Ishikawa (cell line): Measurements from ENCODE around the gene MTPN.

Experiments
- CEBPB ChIP-seq: IDR thresholded peaks from 2 replicates; pipeline ENCODE4 v1.6.1; 2012
- CREB1 ChIP-seq: IDR thresholded peaks from 2 replicates; pipeline ENCODE4 v1.6.1; 2012; ENCODE audit warnings: low read depth
- EGR1 ChIP-seq: IDR thresholded peaks from 2 replicates; pipeline ENCODE4 v1.6.1; 2012
- EP300 ChIP-seq: IDR thresholded peaks from 2 replicates; pipeline ENCODE4 v1.6.1; 2012; ENCODE audit warnings: borderline replicate concordance
- FOXM1 ChIP-seq: IDR thresholded peaks from 2 replicates; pipeline ENCODE4 v1.6.1; 2012; ENCODE audit warnings: low read depth, borderline replicate concordance
- MAX ChIP-seq: IDR thresholded peaks from 2 replicates; pipeline ENCODE4 v1.6.1; 2012
- NFIC ChIP-seq: IDR thresholded peaks from 2 replicates; pipeline ENCODE4 v1.6.1; 2012
- RAD21 ChIP-seq: IDR thresholded peaks from 2 replicates; pipeline ENCODE4 v1.6.1; 2012; ENCODE audit warnings: low read depth
- TAF1 ChIP-seq: IDR thresholded peaks from 2 replicates; pipeline ENCODE4 v1.6.1; 2012; ENCODE audit warnings: low read depth, mild to moderate bottlenecking
- TCF12 ChIP-seq: IDR thresholded peaks from 2 replicates; pipeline ENCODE4 v1.6.1; 2012; ENCODE audit warnings: low read depth
- TEAD4 ChIP-seq: IDR thresholded peaks from 2 replicates; pipeline ENCODE4 v1.6.1; 2012
- USF1 ChIP-seq: IDR thresholded peaks from 2 replicates; pipeline ENCODE4 v1.6.1; 2012
- YY1 ChIP-seq: IDR thresholded peaks from 2 replicates; pipeline ENCODE4 v1.6.1; 2012; ENCODE audit warnings: low read depth
- ZBTB7A ChIP-seq: IDR thresholded peaks from 2 replicates; pipeline ENCODE4 v1.6.1; 2012; ENCODE audit warnings: low read depth
- TF ChIP-seq, protein P1 (sequence below): IDR thresholded peaks from 2 replicates; pipeline ENCODE4 v1.6.1; 2012; ENCODE audit warnings: low read depth, mild to moderate bottlenecking

The MTPN gene

GRCh38 chr7:135944753-135945152, 32.4 kb downstream of the MTPN start:
- TF ChIP-seq MAX: no peak
- TF ChIP-seq TCF12: no peak
- TF ChIP-seq EGR1: no peak
- TF ChIP-seq FOXM1: no peak
- no peak for TF ChIP-seq TEAD4
- TF ChIP-seq YY1: no peak
- TF ChIP-seq, protein P1, sequence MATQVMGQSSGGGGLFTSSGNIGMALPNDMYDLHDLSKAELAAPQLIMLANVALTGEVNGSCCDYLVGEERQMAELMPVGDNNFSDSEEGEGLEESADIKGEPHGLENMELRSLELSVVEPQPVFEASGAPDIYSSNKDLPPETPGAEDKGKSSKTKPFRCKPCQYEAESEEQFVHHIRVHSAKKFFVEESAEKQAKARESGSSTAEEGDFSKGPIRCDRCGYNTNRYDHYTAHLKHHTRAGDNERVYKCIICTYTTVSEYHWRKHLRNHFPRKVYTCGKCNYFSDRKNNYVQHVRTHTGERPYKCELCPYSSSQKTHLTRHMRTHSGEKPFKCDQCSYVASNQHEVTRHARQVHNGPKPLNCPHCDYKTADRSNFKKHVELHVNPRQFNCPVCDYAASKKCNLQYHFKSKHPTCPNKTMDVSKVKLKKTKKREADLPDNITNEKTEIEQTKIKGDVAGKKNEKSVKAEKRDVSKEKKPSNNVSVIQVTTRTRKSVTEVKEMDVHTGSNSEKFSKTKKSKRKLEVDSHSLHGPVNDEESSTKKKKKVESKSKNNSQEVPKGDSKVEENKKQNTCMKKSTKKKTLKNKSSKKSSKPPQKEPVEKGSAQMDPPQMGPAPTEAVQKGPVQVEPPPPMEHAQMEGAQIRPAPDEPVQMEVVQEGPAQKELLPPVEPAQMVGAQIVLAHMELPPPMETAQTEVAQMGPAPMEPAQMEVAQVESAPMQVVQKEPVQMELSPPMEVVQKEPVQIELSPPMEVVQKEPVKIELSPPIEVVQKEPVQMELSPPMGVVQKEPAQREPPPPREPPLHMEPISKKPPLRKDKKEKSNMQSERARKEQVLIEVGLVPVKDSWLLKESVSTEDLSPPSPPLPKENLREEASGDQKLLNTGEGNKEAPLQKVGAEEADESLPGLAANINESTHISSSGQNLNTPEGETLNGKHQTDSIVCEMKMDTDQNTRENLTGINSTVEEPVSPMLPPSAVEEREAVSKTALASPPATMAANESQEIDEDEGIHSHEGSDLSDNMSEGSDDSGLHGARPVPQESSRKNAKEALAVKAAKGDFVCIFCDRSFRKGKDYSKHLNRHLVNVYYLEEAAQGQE: no peak
- no peak for TF ChIP-seq CREB1
- no peak for TF ChIP-seq CEBPB
- no peak for TF ChIP-seq ZBTB7A
- no peak for TF ChIP-seq RAD21
- TF ChIP-seq USF1: no peak
- TF ChIP-seq TAF1: no peak
- no peak for TF ChIP-seq NFIC
- no peak for TF ChIP-seq EP300

DNA sequence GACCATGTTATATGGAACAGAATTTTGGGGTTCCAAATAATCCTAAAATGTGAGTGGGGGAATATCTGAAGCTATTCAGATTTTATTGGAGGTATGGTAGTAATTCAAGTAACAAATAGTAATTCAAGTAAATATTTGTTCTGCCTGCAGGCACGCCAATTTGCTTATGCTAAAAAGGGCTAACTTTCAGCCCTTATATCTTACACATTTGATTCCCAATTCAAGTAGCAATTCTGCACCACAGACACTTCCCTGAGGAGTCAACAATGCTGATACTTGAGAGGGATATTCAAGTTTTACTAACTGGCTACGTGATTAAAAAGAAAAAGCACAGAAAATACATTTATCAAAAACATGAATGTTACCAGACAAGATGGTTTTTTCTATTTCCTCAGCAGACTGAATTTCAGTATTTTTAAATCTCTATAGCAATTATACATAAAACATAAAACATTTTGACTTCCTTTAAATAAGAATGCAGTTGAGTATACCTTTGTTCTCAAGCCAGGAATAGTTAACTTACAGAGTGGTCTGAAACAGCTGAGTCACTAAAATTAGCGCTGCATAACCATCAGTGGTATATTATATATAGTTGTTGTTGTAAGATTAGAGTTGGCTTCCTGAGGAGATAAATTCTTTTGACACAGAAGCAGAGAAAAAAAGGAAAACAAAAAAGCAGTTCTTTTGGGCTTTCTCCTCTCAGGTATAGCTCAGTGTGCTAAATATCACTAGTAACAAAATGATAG, 33.9 kb downstream of the MTPN start:
- TF ChIP-seq EGR1 (no peak), USF1 (no peak), CREB1 (no peak), TCF12 (no peak), TEAD4 (no peak)

DNA sequence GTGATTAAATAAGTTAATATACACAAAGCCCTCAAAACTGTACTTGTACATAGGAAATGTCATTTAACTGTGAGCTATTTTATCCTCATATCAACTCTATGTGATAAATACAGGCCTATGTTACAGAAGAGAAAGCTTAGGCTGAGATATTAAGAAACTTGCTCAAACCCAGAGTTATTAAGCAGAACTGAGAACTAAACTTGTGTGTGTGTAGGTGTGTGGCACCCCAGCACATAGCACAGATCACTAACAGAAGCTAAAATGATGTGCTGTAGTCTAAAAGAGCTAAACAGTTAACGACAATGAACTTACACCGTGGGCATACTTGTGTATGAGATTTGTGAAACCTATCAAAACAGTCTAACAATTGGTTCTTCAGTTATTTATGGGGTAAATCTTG, 34.5 kb downstream of the MTPN start:
- TF ChIP-seq FOXM1: no peak
- no peak for TF ChIP-seq MAX
- TF ChIP-seq EGR1: no peak
- TF ChIP-seq, protein P1: no peak
- TF ChIP-seq RAD21: no peak
- TF ChIP-seq EP300: no peak
- no peak for TF ChIP-seq USF1

DNA sequence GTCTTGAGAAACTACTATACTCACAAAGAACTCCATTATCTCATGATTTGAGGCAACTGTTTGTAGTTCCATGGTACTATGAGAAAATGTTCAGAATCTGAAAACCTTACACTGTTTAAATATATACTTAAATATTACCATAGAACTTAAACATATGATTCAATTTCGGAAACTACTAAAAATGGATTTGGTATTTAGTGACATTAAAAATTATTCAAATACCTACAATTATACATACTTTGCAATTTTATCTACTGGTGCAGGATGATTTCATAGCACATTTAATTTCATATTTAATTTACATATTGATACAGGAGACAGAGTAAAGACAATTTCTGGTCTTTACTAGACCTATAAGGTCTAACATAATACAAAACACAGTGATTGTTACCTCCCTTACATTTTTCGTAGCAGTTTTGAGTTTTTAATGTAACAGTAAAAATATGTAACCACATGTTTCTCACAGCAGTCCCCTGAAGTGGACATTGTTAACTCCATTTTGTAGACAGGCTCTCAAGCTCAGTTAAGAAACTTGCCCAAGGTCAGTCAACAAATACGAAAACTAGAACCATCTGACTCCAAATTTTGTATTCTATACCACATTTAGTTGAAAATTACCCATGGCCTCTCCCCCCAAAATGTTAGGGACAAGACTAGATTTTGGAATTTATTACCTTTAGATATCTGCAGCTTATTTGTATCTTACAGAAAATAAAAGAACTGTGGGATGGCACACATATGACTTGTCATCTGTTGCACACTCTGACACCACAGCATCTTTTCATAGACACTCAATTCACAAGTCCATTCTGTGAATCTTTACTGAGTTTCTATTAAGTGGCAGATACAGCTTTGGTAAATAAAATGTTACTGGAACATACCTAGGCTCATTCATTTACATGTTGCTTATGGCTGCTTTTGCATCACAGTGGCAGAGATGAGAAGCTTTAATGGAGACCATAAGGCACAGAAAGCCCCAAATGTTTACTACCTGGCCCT, 36.8 kb downstream of the MTPN start:
- no peak for TF ChIP-seq FOXM1
- TF ChIP-seq TEAD4: no peak
- no peak for TF ChIP-seq NFIC
- TF ChIP-seq MAX: no peak
- no peak for TF ChIP-seq YY1
- TF ChIP-seq TAF1: no peak
- TF ChIP-seq EP300: no peak
- no peak for TF ChIP-seq TCF12
- no peak for TF ChIP-seq CREB1
- no peak for TF ChIP-seq CEBPB
- TF ChIP-seq EGR1: no peak
- TF ChIP-seq USF1: no peak
- TF ChIP-seq, protein P1: no peak
- no peak for TF ChIP-seq ZBTB7A
